Measurements from ENCODE around the gene CES2. TPM values are rescaled to one million over a fixed set of nuclear protein-coding genes. Genes with fewer than 3 reads are reported as not detected.

The CES2 gene
- total and polyA plus RNA-seq, 10 of the 15 experiments (the other 5 are each of a cell fraction or from before 2014, with no cell fraction given), result 1.6 to 33.7 (median 21.0) TPM

DNA sequence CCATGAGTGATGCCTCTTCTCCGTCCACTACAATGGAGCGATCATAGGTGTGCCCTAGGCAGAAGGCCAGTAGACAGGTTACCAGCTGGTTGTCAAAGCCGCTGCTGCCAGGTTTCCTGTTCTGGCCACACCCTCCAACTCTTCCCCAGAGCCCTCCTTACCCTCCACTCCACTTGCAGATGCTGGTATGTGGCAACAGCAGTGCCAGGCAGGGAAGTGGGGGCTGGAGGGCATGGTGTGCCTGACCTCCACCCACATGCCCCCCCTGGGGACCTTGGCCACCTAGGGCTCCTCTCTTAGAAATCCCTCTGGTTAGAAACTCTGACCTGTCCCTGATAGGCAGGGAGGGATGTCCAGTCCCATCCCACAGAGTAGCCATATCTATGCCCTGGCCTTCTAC is 11.4 kb upstream of the CES2 start:
- Histone ChIP-seq H3K4me3 (no peak overlapping the region), H3K27me3 (replicated peaks in 1 of 2; ENCODE audit: control insufficient read depth in 2 of 2, insufficient read depth in 2 of 2, low read length in 1 of 2) (peaks cover 0 to 3% of the 10 kb centered on the region in 2 experiments; a peak in 3 of 4 replicates), H3K79me2 (ENCODE audit: control insufficient read depth, insufficient read depth, low read length) (no peaks in the 10 kb centered on the region), H2AFZ (ENCODE audit: control insufficient read depth, low read depth, low read length) (no peak overlapping the region), H3K4me2 (ENCODE audit: control insufficient read depth, insufficient read depth) (no peak overlapping the region), H3K4me1 (ENCODE audit: control insufficient read depth, insufficient read depth, low read length) (peaks cover 29% of the 10 kb centered on the region), H3K9me3 (replicated peaks; ENCODE audit: control insufficient read depth, insufficient read depth, low read length) (no peaks in the 10 kb centered on the region), H3K27ac (ENCODE audit: control insufficient read depth, insufficient read depth) (no peak overlapping the region), H3K36me3 (ENCODE audit: control insufficient read depth in 2 of 2, insufficient read depth in 2 of 2, low read length in 1 of 2) (no peaks in the 10 kb centered on the region), H4K20me1 (ENCODE audit: control insufficient read depth, insufficient read depth) (no peaks in the 10 kb centered on the region), H3K9ac (ENCODE audit: control insufficient read depth, insufficient read depth, low read length) (no peak overlapping the region)
- intact Hi-C loops (cut with micrococcal nuclease; ENCODE audit: unreplicated experiment) (no loop called here), in situ Hi-C loops (cut with MboI) (no loop called here)
- RAD21 ChIA-PET (ENCODE audit: unreplicated experiment), result no interaction called here
- ATAC-seq (no peak), DNase-seq (ENCODE audit: low read depth, low spot score) (no peak), FAIRE-seq (no peak)
- SMC1A ChIA-PET (ENCODE audit: uncharacterized antibody, unreplicated experiment), result no interaction called here
- no TSS peak for BruUV-seq (replicated peaks)
- 52% methylated on average over 3 of the region's 3 CpGs for WGBS (ENCODE audit: insufficient coverage, insufficient replicate concordance, low lambda C conversion rate, missing lambda C conversion rate)
- POLR2A ChIA-PET, result no interaction called here
- CTCF ChIA-PET, result interaction anchor here (6.7 kb wide), 1 partner anchor 30 kb away, joined by 77 read pairs; no protein-coding TSS in a partner anchor
- TF ChIP-seq, protein P1, sequence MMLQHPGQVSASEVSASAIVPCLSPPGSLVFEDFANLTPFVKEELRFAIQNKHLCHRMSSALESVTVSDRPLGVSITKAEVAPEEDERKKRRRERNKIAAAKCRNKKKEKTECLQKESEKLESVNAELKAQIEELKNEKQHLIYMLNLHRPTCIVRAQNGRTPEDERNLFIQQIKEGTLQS (IDR thresholded peaks at IDR 0.05; ENCODE audit: borderline replicate concordance, extremely low read depth, low read depth, low read length), result no peak
- TF ChIP-seq POLR2AphosphoS2 (IDR thresholded peaks at IDR 0.05; ENCODE audit: low read depth, low read length), result no peak

GRCh38 chr16:66924527-66925321 is 10.6 kb upstream of the CES2 start:
- Histone ChIP-seq H3K4me3 (peak overlapping the region; percentile 53), H3K36me3 (ENCODE audit: control insufficient read depth in 2 of 2, insufficient read depth in 2 of 2, low read length in 1 of 2) (no peaks in the 10 kb centered on the region), H3K9me3 (replicated peaks; ENCODE audit: control insufficient read depth, insufficient read depth, low read length) (no peaks in the 10 kb centered on the region), H3K9ac (ENCODE audit: control insufficient read depth, insufficient read depth, low read length) (no peak overlapping the region), H2AFZ (ENCODE audit: control insufficient read depth, low read depth, low read length) (no peak overlapping the region), H3K27me3 (replicated peaks in 1 of 2; ENCODE audit: control insufficient read depth in 2 of 2, insufficient read depth in 2 of 2, low read length in 1 of 2) (no peaks in the 10 kb centered on the region; a peak in 3 of 4 replicates), H3K4me1 (ENCODE audit: control insufficient read depth, insufficient read depth, low read length) (peaks cover 29% of the 10 kb centered on the region), H4K20me1 (ENCODE audit: control insufficient read depth, insufficient read depth) (no peaks in the 10 kb centered on the region), H3K4me2 (ENCODE audit: control insufficient read depth, insufficient read depth) (peak overlapping the region; percentile 79), H3K27ac (ENCODE audit: control insufficient read depth, insufficient read depth) (no peak overlapping the region), H3K79me2 (ENCODE audit: control insufficient read depth, insufficient read depth, low read length) (no peaks in the 10 kb centered on the region)
- DNase-seq (ENCODE audit: low read depth, low spot score) (no peak), FAIRE-seq (no peak), ATAC-seq (peak; percentile 72)
- TSS peak; percentile 46 for BruUV-seq (replicated peaks)
- ChIA-PET SMC1A (ENCODE audit: uncharacterized antibody, unreplicated experiment) (no interaction called here), RAD21 (ENCODE audit: unreplicated experiment) (no interaction called here), POLR2A (no interaction called here), CTCF (interaction anchor here (0.5 to 6.7 kb wide), 4 partner anchors 31 to 173 kb away, joined by 3 to 77 read pairs (median 5); partner anchors contain the start of gene NAE1)
- in situ Hi-C loops (cut with MboI) (no loop called here), intact Hi-C loops (cut with micrococcal nuclease; ENCODE audit: unreplicated experiment) (loop anchor here (5.0 kb wide), 1 partner anchor 172 kb away; the partner anchor contains the start of gene DYNC1LI2)
- 14% methylated on average over 68 of the region's 72 CpGs for WGBS (ENCODE audit: insufficient coverage, insufficient replicate concordance, low lambda C conversion rate, missing lambda C conversion rate)
- TF ChIP-seq, protein P2, sequence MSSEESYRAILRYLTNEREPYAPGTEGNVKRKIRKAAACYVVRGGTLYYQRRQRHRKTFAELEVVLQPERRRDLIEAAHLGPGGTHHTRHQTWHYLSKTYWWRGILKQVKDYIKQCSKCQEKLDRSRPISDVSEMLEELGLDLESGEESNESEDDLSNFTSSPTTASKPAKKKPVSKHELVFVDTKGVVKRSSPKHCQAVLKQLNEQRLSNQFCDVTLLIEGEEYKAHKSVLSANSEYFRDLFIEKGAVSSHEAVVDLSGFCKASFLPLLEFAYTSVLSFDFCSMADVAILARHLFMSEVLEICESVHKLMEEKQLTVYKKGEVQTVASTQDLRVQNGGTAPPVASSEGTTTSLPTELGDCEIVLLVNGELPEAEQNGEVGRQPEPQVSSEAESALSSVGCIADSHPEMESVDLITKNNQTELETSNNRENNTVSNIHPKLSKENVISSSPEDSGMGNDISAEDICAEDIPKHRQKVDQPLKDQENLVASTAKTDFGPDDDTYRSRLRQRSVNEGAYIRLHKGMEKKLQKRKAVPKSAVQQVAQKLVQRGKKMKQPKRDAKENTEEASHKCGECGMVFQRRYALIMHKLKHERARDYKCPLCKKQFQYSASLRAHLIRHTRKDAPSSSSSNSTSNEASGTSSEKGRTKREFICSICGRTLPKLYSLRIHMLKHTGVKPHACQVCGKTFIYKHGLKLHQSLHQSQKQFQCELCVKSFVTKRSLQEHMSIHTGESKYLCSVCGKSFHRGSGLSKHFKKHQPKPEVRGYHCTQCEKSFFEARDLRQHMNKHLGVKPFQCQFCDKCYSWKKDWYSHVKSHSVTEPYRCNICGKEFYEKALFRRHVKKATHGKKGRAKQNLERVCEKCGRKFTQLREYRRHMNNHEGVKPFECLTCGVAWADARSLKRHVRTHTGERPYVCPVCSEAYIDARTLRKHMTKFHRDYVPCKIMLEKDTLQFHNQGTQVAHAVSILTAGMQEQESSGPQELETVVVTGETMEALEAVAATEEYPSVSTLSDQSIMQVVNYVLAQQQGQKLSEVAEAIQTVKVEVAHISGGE (CRISPR knock-in tag; IDR thresholded peaks at IDR 0.05), result no peak
- no peak for TF ChIP-seq POU2F2 (IDR thresholded peaks at IDR 0.05; ENCODE audit: borderline replicate concordance, low read depth, low read length)
- no peak for TF ChIP-seq NRF1 (conservative IDR thresholded peaks at IDR 0.05; ENCODE audit: low read depth, low read length)
- peak; percentile 88 for TF ChIP-seq IKZF1 (conservative IDR thresholded peaks at IDR 0.05)
- TF ChIP-seq DPF2 (IDR thresholded peaks at IDR 0.05), result no peak
- TF ChIP-seq NR2F1 (conservative IDR thresholded peaks at IDR 0.05), result peak; percentile 87
- TF ChIP-seq, protein P3, sequence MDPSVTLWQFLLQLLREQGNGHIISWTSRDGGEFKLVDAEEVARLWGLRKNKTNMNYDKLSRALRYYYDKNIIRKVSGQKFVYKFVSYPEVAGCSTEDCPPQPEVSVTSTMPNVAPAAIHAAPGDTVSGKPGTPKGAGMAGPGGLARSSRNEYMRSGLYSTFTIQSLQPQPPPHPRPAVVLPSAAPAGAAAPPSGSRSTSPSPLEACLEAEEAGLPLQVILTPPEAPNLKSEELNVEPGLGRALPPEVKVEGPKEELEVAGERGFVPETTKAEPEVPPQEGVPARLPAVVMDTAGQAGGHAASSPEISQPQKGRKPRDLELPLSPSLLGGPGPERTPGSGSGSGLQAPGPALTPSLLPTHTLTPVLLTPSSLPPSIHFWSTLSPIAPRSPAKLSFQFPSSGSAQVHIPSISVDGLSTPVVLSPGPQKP (IDR thresholded peaks at IDR 0.05; ENCODE audit: low read depth, low read length), result no peak
